GM21723 (cell line): Measurements from ENCODE around the gene SP8.
A peak's percentile ranks its signal among the peaks of the same experiment; 100 is the strongest.
"Not testable (repeated sequence)": the region's sequence is repeated elsewhere in the genome, so short reads cannot be mapped to it uniquely, and the experiment has no call there.

ENCODE experiments used
- ATAC-seq: cut with Tn5 transposase; IDR thresholded peaks from one replicate; pipeline ENCODE4 v1.9.1; 2021; ENCODE audit warnings: mild to moderate bottlenecking, moderate library complexity; ENCODE audit not compliant: unreplicated experiment

Gene SP8

DNA sequence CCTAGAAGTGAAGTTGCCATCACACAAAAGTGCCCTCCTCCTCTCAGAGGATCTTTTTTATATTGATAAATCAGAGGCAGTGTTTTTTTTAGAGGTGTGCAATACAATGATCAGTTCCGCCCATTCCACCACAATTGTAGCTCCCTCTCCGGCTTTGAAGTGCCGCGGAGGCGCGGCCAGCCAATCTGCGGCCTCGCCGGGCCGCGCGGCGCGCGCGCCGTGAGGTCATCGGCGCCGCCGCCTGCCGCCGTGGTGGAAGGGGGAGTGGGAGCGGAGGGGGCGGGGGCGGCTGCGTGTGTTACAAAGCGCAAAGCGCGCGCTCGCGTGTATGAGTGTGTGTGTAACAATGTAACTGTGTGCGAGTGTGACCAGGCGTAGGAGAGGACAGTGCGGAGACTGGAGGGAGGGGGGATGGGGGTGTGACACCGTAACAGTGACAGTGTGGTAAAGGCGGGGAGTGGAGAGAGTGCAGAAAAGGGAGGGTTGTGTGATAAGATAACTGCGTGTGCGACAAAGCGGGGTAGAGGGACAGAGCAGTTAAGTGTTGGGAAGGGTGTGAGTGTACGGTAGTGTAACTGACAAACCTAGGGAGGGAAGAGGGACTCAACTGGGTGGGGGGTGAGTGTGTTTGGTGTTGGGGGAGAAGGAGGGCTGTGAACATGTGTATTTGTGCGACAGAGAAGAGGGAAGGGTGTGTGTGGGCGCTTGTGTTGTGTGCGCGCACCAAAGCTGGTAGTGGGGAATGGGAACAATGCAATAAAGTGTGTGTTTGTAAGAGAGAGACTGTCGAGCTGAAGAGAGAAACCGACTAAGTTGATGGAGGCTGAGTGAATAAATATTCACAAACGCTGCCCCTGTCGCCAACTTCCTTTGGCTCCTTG is at the start of gene SP8:
TSS of gene SP8 (minus strand) at position 108 of the 881 bp plus-strand sequence. CDS start at position 20, 88 bp downstream.
- ATAC-seq = no peak

- peak; percentile 63 for ATAC-seq
Measured at GRCh38 chr7:20836424-20836823, 49.7 kb upstream of the SP8 start.

GRCh38 chr7:20835111-20835750 is 48.5 kb upstream of the SP8 start:
- ATAC-seq = no peak

DNA sequence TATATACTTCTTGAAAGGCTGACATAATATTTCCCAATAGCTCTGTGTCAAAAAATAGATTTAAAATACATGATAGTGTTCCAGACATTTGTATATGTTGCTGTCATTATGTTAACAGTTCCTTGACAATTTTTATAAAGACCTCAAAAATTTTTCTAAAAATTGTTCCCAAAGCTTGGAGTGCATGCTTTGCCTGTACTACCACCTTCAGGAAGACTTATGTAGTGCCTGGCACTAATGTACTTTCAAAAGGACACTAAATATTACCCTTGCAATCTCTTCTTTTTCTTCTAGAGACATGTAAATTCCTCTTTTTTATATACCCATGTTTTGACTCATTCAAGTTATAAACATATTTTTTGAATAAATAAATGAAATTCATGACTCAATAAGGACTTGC is 48.0 kb upstream of the SP8 start:
- ATAC-seq = no peak

DNA sequence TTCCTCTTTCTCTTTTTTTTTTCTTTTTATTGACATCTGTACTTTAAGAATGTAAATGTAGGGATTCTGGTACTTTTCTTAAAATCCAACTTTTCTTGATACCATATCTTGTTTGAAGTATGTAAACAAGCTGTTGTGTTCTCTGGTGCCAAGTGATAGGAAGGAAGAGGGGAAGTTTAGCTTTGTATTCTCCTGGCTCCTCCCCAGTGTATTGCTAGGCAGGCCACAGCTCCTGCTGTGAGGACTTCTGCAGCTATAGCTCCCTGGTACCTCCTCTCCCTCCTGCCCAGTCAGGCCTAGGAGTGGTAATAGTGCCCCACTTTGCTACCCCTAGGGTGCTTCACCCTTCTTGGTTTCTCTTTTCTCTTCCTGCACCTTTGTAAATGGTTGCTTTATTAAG is 45.3 kb upstream of the SP8 start:
- no peak for ATAC-seq

GRCh38 chr7:20831451-20831850 is 44.8 kb upstream of the SP8 start:
- no peak for ATAC-seq

GRCh38 chr7:20828947-20829346 is 42.3 kb upstream of the SP8 start:
- no peak for ATAC-seq

GRCh38 chr7:20827172-20827571 is 40.5 kb upstream of the SP8 start:
- no peak for ATAC-seq

GRCh38 chr7:20826243-20826642 is 39.6 kb upstream of the SP8 start:
- no peak for ATAC-seq

- no peak for ATAC-seq
Measured at GRCh38 chr7:20825555-20825954, 38.9 kb upstream of the SP8 start.

- ATAC-seq = not testable (repeated sequence)
Measured at GRCh38 chr7:20821390-20821789, 34.7 kb upstream of the SP8 start.

DNA sequence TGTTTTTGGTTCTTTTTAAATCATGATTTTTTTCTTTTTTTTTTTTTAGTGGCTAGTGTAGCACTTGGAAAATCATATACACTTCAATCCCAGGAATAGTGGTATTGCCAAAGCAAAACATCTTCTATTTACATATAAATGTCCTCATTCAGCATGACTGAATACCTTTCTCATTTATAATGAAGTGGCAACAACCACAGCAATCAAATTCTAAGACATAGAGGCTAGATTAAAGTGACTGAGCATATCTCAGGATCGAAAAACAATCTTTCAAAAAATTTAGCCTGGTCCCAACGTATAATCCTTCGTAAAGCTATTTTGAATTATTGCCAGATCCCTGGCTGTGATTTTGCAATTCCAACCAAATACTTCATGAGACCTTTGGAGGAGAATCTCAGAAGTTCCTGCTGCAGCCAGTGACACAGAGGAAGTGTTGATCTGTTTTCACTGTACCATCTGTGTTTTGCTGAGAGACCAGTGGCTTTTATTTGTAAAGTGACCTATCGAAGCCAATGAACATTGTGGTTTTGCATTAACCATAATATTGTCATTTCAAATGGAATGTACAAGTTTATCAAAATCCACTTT is 29.8 kb upstream of the SP8 start:
- no peak for ATAC-seq

GRCh38 chr7:20804345-20804744 is 17.7 kb upstream of the SP8 start:
- no peak for ATAC-seq

DNA sequence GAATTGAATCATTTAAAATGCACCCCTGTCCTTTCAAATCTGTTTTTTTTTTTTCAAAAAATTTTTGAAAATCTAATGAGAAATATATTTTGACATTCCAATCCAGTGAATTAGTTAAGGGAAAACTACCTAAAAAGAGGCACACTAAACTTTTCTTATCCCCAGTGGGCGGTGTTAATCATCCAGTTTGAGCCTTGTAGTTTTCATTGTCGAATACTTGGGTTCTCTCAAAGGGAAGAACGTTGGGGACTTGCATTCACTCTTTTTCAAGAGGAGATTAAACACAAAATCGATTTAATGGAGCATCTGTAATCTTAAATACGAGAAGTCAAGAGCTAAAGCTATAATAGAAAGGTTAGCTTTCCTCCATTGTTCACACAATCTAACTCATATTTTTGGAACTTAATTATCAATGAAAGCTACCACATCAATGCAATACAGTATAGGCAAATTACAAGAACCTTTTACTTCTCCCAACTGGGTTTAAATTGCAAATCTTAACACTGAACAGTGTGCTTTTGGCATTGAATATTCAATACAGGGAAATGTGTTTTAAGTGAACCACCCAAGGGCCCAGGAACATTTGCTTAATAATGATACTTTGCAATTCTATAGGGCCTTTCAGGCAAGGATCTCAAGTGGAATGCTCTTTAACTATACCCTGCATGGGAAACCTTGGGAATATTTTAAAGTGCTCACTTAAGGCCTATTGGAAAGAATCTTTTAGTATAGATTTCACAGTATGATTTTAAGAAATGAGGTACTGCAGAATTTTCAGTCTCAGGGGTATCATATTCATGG is 13.1 kb upstream of the SP8 start:
- ATAC-seq = no peak

- no peak for ATAC-seq
Measured at GRCh38 chr7:20798694-20799121, 12.0 kb upstream of the SP8 start.

DNA sequence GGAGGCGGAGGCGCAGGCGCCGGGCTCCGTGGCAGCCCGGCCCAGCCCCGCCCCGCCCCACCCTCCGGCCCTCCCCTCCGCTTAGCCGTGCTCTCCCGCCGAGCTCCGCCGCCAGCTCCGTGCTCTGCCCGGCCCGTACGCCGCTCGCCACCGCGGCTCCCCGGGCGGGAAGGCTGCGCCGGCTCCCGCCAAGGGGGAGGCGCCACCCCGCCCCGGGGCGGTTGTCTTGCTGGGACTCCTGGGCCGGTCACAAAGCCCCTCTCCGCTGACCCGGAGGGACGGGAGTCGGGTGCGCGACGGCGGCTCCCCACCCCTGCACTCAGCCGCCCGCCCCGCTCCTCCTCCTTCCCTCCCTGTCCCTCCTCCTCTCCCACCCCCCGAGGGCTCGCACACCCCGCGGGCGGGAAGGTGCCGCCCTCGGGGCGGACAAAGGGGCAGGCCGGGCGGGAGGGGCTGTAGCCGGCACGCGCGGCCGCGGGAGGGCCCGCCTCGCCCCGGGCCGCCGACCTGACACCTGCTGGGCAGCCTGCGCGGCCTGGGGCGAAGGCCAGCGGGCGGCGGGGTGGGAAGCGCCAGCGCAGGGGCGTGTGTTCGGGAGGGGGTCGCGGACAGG is 11.5 kb upstream of the SP8 start:
- ATAC-seq = peak; percentile 94

DNA sequence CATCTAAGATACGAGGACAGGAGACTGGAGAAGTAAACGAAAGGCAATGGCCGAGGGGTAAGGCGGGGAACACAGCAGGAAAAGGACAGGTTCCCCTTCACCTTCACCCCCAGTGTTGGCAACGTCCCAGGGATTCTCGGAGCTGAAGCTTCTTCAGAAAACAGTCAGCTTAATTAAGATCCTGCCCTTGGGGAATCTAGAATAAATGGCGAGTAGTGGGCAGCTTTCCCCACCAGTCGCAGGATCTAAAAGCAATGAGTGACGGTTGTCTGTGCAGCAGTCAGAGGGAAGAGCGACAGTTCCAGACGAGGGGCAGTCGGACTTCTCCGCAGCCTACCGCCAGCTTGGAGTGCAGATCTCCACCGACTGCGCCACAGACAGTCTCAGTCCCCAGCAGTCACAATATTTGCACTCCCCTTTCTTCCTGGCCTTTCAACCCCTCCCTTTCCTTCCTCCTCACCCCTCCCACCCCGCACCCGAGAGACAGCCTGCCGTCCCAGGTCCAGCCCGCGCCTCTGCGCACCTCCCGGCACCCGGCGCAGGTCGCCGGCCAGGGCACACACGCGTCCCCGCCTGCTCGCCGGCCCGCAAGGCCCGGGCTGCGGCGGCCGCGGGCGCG is 10.9 kb upstream of the SP8 start:
- peak; percentile 66 for ATAC-seq

GRCh38 chr7:20797042-20797461 is 10.4 kb upstream of the SP8 start:
- no peak for ATAC-seq

DNA sequence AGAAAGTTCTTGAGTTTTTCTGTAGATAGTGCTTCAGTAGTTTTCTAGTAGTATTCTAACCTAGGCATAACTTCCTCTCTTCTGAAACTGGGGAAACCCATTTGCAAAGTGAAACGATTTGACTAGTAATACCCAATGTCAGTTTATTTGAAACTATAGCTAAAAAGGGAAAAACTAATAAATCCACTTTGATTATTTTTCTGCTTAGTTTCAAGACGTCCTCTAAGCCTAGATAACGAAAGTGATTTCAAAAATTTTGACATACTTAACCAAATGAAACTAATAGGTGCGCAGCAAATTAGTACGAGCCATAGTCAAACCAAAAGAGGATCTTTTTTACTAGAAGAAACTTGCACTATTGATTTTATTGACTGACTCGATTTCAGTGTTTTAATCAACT is 9.8 kb upstream of the SP8 start:
- ATAC-seq = no peak

GRCh38 chr7:20795881-20796280 is 9.2 kb upstream of the SP8 start:
- no peak for ATAC-seq
